GM21390 (cell line): ENCODE data around the gene ASXL2.
"Not testable (repeated sequence)": the region's sequence is repeated elsewhere in the genome, so short reads cannot be mapped to it uniquely, and the experiment has no call there.

ENCODE experiments used
- ATAC-seq: cut with Tn5 transposase; IDR thresholded peaks from one replicate; pipeline ENCODE4 v1.9.1; 2021; ENCODE audit not compliant: unreplicated experiment

The ASXL2 gene

DNA sequence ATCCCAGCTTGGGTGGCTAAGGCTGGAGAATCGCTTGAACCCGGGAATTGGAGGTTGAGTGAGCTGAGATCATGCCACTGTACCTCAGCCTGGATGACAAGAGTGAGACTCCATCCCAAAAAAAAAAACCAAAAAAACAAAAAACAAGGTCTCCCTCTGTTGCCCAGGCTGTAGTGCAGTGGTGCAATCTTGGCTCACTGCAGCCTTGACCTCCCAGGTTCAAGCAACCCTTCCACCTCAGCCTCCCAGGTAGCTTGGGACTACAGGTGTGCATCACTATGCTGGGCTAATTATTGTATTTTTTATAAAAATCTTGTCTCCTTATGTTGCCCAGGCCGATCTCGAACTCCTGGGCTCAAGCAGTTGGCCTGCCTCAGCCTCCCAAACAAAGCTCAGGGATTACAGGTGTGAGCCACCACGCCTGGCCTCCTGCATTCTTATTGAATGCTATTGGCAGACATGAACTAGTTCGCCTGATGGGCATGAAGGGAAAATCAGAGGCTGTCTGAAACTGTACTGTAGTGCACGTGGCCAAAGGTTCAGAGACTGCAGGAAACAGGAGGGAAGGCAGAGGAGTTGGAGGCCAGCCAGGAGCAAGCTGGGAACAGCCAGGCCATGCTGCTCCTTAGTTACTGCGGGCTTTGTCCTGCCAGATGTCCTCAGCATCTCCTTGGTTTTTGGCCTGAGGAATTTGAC lies 16.0 kb upstream of the ASXL2 start:
- ATAC-seq, result no peak

DNA sequence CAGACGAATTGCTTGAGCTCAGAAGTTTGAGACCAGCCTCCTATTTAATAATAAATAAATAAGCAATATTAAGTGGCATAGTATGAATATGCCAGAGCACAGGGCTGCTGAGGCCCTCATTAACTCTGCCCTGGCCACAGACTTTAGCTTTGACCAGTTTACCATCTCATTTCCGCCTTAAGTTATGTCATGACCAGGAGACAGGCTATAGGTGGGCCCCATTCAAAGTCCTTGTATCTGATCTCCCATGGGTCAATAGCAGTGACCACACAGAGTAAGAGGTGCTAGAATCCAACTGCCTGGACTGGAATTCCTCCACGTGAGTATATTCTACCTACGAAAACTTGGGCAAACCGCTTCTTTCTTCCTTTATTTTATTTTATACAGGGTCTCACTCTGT lies 13.4 kb upstream of the ASXL2 start:
- no peak for ATAC-seq

DNA sequence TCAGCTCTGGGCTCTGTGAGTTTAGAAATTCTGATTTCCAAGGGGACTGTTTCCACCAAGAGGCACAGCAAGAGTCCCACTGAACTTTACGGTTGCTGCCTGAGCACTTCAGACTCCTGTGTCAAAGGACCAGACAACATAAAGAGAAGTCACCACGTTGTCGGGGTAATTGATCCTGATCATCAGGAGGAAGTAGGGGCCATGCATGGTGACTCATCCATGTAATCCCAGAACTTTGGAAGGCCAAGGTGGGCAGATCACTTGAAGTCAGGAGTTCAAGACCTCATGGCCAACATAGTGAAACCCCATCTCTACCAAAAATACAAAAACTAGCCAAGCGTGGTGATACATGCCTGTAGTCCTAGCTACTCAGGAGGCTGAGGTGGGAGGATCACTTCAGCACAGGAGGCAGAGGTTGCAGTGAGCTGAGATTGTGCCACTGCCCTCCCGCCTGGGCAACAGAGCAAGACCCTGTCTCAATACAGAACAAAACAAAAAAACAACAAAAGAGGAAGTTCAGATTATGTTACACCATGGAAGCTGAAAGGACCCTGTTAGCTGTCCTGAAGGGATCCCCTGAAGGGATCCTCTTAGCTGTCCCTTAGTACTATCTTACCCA lies 9.4 kb upstream of the ASXL2 start:
- ATAC-seq, result no peak

DNA sequence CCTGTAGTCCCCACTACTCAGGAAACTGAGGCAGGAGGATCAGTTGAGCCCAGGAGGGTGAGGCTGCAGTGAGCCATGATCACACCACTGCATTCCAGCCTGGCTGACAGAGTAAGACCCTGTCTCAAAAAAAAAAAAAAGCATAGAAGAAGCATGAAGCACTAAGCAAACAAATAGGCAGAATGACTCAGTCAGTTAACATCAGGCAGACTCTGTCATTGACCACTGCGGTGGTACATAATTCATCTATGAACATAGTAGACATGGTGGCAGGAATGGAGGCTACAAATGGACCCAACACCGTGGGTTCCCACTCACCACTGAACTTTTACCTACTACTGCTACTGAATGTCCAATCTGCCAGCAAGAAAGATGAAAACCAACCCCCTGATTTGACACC lies 7.6 kb upstream of the ASXL2 start:
- no peak for ATAC-seq

DNA sequence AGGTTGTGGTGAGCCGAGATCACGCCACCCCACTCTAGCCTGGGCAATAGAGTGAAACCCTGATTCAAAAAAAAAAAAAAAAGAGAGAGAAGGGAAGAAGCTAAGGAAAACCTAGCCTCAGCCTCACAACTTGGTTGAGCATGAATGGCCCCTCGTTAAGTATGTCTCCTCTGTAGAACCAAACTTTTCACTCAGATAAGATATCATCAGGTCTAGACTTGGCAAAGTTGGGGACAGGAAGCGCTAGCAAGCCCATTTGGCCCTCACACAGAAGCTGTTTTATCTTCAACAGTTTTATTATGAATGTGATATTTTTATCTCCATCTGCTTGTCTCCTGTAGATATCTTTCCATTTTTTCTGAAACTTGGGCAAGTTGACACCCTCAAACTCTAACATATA lies 3.5 kb upstream of the ASXL2 start:
- ATAC-seq, result no peak

DNA sequence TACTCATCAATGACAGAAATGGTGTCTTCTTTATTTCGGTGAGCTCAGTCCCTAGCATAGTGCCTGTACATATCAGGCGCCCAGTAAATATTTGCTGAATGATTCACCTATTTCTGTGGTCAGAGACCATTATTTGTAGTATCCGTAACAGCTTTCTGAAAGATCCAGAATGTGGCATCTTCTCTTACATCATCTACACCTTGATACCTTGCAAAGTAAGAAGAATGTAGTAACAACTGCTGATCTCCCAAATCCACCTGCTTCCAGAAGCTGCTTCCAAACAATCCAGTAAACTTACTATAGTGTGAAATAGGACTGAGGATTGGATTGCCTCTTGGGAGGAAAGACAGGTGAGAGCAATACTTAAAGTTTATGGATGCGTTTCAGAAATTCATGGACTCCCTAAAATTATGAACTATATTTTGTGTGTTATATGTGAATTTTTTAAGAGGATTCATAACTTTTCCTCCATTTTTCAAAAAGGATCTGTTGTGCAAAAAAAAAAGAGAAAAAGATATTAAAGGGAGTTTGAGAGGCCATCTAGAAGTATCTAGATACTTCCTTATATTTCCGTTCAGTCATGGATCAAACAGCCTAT lies 945 bp upstream of the ASXL2 start:
- ATAC-seq, result no peak

DNA sequence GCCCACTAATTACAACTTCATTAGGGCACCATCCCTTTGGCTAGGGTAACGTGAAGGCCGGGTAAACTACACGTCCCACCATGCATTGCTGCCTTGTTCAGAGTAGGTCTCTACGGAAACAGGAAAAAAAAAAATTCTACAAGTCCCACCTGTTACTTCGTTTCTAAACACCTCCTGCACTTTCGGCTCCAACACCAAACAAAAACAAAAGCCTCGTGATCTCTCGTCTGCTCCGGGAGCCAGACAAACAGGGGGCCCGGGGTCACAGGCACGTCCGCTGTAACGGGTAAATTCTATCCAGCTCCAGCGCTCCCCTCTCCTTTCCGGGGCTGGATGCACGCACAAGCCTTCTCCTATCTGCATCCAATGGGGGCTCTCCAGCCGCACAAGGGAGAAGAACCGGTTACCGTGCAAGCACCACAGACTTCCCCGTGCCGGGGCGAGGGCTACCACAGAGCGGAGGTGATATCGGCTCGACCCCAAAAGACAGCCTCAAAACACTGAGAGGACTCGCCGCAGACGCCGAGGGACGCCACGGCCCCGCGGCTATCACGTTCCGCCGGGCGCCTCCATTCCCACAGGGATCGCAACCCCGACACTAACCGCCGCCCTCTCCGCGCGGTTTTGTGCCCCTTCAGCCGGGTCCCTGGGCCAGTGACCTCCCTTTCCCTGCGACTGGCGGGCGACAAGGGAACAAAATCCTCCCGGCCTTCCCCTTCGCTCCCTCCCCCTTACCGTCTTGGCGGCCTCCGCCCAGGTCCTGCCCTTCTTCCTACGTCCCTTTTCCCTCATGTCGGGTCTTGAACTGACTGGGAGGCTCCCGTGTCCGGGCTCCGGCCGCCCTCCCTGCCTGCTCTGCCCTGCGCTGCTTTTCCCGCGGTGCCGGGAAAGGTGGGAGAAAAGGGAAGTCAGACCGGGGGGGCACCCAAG lies 591 bp downstream of the ASXL2 start:
- peak; percentile 51 for ATAC-seq

DNA sequence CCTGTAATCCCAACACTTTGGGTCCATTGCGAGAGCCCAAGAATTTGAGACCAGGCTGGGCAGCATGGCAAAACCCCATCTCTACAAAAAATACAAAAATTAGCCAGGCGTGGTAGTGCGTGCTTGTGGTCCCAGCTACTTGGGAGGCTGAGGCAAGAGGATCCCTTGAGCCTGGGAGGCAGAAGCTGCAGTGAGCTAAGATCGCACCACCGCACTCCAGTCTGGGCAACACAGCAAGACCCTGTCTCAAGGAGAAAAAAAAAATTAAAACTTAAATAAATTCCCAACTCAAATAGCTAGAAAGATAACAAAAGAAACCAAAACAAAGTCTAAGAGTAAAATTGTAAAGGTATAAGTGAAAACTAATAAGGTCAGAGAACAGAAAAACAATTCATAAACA lies 6.2 kb downstream of the ASXL2 start:
- ATAC-seq, result no peak

DNA sequence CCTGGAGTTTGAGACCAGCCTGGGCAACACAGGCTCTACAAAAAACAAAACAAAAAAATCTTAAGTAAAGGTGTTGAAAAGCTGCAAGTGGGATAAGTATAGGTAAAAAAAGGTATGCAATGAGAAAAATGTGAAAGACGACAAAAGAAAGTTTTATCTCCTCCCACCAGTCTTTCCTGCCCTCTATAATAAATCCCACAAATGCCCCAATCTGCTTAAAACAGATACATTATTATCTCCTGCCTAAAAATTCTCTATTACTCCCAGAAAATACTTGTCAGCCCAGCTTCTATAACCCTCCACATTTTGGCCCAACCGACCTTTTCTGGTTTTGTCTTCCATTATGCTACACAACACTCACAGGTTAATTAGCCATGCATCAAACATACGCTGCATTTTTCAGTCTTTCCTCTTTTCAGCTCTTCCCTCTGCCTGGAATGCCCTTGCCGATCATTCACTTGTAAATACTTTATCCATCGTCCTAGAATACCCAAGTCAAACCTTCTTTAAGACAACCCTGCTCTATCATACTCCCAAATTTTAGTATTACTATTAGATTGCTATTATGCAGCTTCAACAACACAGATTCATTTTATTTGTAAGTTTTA lies 10.8 kb downstream of the ASXL2 start:
- no peak for ATAC-seq

DNA sequence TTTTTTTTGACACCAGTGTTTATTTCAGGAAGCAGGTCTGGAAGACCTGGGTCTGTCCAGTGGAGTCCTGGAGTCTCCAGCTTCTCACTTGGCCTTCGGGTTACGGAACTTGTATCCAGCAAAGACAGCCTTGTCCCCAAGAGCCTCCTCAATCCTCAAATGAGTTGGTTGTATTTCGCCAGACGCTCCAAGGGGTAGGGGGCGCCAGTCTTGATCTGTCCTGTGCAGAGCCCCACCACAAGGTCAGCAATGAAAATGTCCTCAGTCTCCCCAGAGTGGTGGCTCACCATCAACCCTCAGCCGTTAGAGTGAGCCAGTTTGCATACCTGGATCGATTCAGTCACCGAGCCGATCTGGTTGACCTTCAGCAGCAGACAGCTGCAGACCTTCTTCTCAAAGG lies 21.9 kb downstream of the ASXL2 start:
- ATAC-seq, result no peak

DNA sequence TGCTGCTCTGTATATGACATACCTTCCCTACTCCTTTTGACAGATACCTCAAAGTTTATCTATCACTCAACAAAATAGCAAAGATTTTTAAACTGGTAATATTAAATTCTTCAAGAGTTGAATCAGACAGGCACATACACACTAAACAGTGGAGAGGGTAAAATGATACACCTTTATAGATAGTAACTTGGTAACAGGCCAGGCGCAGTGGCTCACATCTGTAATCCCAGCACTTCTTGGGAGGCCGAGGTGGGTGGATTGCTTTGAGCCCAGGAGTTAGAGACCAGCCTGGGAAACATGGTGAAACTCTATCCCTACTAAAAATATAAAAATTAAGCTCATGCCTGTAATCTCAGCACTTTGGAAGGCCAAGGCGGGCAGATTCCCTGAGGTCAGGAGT lies 23.2 kb downstream of the ASXL2 start:
- ATAC-seq, result no peak

DNA sequence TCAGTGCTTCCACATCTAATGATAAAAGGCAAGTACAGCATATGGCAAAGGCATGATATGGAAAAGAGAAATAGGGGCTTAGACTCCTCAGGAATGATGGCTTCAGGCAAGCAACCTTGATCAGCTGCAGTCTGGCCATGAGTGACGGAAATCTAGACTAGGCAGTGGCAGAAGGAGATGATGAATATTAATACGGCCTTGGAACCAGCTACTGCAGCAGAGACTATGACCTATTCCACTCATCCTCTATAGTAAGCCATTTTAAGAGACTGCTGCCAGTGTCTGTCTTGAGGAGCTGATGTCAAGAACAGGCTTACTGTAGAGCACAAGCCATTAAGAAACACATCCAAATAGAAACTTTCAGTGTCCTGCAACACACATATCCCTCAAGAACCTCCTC lies 23.7 kb downstream of the ASXL2 start:
- ATAC-seq, result no peak

DNA sequence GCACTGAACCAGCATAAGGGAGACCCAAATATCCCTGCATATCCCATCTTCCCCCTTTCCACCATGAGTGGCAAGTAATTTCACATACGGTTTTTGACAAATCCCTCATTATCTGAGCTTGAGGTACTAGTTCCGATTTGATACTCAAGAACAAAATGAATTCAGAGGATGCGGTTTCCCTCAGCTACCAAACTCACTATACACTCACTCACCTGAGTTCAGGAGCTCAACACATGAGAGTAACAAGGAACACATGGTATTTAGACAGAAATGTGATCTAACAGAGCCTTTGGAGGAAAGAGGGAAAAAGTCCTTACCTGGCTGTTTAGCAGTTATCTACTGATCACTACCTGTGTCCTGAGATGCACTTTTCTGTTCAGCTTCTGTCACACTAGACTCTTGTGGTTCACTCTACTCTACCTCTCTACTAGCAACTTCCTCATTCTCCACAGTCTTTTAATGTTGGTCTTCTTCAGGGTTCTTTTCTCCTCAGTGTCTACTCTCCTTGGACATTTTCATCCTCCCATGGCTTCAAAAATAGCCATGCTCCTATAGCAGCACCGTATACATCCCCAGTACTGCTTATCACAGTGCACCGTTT lies 25.1 kb downstream of the ASXL2 start:
- no peak for ATAC-seq

DNA sequence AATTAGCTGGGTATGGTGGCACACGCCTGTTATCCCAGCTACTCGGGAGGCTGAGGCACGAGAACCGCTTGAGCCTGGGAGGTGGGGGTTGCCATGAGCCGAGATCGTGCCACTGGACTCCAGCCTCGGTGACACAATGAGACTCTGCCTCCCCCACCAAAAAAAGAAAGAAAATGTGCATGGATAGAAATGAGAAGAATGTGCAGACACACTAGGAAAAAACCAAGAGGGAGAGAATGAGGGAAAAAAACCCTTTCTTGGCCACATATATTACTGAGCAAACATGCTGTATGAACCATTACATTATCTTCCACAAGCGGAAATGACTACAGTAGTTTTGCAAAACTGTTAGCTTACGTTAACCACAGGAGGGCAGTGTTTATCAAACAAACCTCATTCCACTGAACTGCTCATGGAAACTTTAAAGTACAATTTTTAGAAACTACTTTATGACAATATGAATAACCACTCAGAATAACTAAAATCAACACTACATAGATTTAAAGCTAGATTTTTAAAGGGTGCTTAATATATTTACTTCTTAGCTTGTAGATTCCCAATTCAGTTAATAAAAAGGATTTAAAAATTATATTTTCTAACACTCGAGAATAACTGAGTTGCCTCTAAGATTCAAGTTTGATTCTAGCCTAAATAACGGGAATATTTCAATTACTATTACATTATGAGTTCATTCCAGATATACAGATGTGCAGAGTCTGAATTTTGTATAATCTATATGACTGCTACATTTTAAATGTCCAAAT lies 26.4 kb downstream of the ASXL2 start:
- peak; percentile 76 for ATAC-seq

DNA sequence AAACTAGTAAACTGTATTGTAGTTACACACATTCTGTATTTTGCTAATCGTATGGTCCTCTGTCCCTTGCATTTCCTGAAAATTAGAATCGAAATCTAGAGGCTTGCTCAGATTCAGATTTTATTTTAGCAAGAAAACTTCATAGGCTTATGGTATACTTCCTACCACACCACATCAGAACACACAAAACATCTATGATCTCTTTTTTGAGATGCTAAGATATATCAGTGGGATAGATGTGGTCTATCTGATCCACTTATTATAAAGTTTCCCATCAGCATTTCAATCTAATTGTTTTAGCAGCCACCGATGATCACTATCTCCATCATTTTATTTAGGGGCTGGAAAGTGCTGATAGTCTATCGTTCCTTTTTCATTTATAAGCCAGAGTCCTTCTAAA lies 27.9 kb downstream of the ASXL2 start:
- ATAC-seq, result not testable (repeated sequence)

DNA sequence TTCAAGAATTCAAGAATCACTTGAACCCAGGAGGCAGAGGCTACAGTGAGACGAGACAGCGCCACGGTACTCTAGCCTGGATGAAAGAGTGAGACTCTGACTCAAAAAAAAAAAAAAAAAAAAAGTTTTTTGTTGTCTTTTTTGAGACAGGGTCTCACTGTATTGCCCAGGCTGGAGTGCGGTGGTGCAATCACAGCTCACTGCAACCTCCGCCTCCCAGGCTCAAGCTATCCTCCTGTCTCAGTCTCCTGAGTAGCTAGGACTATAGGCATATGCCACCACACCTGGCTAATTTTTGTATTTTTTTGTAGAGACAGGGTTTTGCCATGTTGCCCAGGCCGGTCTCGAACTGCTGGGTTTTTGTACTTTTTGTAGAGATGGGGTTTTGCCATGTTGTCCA lies 28.9 kb downstream of the ASXL2 start:
- ATAC-seq, result not testable (repeated sequence)

DNA sequence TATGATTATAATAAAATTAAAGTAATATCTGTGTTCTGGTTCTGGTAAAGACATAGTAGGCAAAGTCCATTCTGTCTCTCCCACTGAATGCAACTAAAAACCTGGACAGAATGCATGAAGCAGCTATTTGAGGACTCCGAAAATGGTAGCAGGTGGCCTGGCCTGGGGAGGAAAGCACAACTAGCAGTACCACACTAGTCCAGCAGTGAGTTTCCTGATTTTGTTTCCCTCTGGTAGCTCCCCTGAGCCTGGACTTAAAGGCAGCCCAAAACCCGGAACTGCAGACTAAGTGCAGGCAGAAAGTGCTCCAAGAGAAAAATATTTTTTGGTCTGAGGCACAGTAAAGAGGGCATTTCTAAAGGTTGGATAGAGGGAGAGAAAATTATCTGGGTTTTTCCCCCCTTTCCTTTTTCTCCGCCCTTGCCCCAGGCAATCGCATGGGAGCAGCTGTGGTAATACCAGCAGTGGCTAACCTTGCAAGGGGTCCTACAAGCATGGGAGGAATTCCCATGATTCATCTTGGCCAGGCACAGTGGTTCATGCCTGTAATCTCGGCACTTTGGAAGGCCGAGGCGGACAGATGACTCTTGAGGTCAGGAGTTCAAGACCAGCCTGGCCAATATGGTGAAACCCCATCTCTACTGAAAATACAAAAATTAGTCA lies 32.3 kb downstream of the ASXL2 start:
- ATAC-seq, result no peak

DNA sequence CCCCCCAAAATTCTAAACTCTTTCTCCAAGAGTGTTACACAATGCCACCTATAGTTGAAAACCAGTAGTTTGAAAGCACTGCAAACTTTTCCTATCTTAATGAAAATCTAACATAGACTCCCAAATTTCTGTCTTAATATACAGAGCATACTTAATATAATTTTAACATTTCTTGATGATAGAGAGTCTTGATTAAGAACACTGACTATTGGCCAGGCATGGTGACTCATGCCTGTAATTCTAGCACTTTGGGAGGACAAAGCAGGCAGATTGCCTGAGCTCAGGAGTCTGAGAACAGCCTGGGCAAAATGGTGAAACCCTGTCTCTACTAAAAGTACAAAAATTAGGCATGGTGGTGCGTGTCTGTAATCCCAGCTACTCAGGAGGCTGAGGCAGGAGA lies 34.2 kb downstream of the ASXL2 start:
- ATAC-seq, result no peak

DNA sequence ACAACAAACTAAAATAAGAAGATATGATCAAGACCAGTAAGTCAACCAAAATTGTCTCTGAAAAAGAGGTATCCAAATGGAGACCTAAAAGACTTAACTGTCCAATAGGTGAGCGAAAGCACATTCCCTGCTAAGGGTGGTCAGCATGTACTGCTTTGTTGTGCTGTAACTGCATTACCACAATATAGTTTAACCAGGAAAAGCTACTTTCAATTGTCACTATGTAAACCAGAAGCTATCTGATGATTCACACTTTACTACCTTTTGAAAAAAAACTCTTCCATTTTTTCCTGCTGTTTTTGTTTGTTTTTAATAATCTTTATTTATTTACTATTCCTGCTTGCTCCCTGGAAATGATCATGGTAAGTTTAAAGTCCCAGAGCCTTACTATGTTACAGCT lies 36.1 kb downstream of the ASXL2 start:
- ATAC-seq, result no peak
